HG03175 (cell line): ENCODE measurements around the gene OFD1.

Source experiments
- ATAC-seq: cut with Tn5 transposase; IDR thresholded peaks from one replicate; pipeline ENCODE4 v1.9.1; 2021; ENCODE audit warnings: mild to moderate bottlenecking, moderate library complexity; ENCODE audit not compliant: unreplicated experiment

The OFD1 gene

GRCh38 chrX:13790206-13791131, 55.9 kb downstream of the OFD1 start:
- no peak for ATAC-seq

- ATAC-seq = no peak
Measured at GRCh38 chrX:13791145-13791544, 56.6 kb downstream of the OFD1 start.

- ATAC-seq = no peak
Measured at GRCh38 chrX:13791559-13791958, 57.0 kb downstream of the OFD1 start.

- ATAC-seq = no peak
Measured at GRCh38 chrX:13793897-13794296, 59.3 kb downstream of the OFD1 start.

- no peak for ATAC-seq
Measured at GRCh38 chrX:13794417-13794816, 59.9 kb downstream of the OFD1 start.

- no peak for ATAC-seq
Measured at GRCh38 chrX:13797512-13797911, 63.0 kb downstream of the OFD1 start.

GRCh38 chrX:13798184-13798583, 63.6 kb downstream of the OFD1 start:
- no peak for ATAC-seq

GRCh38 chrX:13803116-13803515, 68.6 kb downstream of the OFD1 start:
- no peak for ATAC-seq

GRCh38 chrX:13805241-13805640, 70.7 kb downstream of the OFD1 start:
- no peak for ATAC-seq

- no peak for ATAC-seq
Measured at GRCh38 chrX:13808293-13808692, 73.7 kb downstream of the OFD1 start.

- ATAC-seq = no peak
Measured at GRCh38 chrX:13808865-13809264, 74.3 kb downstream of the OFD1 start.

- no peak for ATAC-seq
Measured at GRCh38 chrX:13815664-13816063, 81.1 kb downstream of the OFD1 start.

- no peak for ATAC-seq
Measured at GRCh38 chrX:13816176-13816575, 81.6 kb downstream of the OFD1 start.

- no peak for ATAC-seq
Measured at GRCh38 chrX:13816643-13817627, 82.4 kb downstream of the OFD1 start, which contains the start of gene GPM6B. GPM6B (minus strand) TSS chrX:13817093; CDS start chrX:13816904, 189 bp downstream.
